ENCODE measurements around the gene PNPLA7. TPM values are rescaled to one million over a fixed set of nuclear protein-coding genes. Genes with fewer than 3 reads are reported as not detected.
A peak's percentile ranks its signal among the peaks of the same experiment; 100 is the strongest.

The PNPLA7 gene
- total RNA-seq, 4 donors from 2014 or later = 16.0 to 95.4 (median 24.9) TPM

- Histone ChIP-seq H3K4me1 (peaks cover 0 to 22% (median 17%) of the 10 kb centered on the region in 4 donors), H3K27me3 (no peaks in the 10 kb centered on the region), H3K27ac (no peak overlapping the region), H3K4me3 (no peak overlapping the region), H3K9me3 (no peaks in the 10 kb centered on the region), H3K36me3 (no peaks in the 10 kb centered on the region)
- in situ Hi-C loops (cut with MboI; ENCODE audit: low pct_ligation_motif_present in 1 of 4, low pct_unique_long_range_greater_than_20kb in 1 of 4, low sequenced_read_pairs in 3 of 4) (no loop called here), intact Hi-C loops (cut with DNase I; ENCODE audit: low total_unique reads) (no loop called here)
- no peak for TF ChIP-seq CTCF (IDR thresholded peaks at IDR 0.05)
- no peak for TF ChIP-seq EP300 (IDR thresholded peaks at IDR 0.05; ENCODE audit: low read depth)
- no peak for TF ChIP-seq POLR2A (IDR thresholded peaks at IDR 0.05)
- no peak for TF ChIP-seq POLR2AphosphoS5 (IDR thresholded peaks at IDR 0.05)
- no peak for DNase-seq
- WGBS, 2 donors (ENCODE audit: low coverage in 1 of 2) = 85 to 89% methylated on average over 7 to 9 of the region's 9 CpGs
Observed at GRCh38 chr9:137490532-137491186, 59.5 kb downstream of the PNPLA7 start.

GRCh38 chr9:137488906-137489305, 61.3 kb downstream of the PNPLA7 start:
- H3K27me3 ChIP-seq = no peaks in the 10 kb centered on the region
- in situ Hi-C loops (cut with MboI; ENCODE audit: low pct_ligation_motif_present in 1 of 4, low pct_unique_long_range_greater_than_20kb in 1 of 4, low sequenced_read_pairs in 3 of 4) (no loop called here), intact Hi-C loops (cut with DNase I; ENCODE audit: low total_unique reads) (no loop called here)
- H3K36me3 ChIP-seq = no peaks in the 10 kb centered on the region
- no peaks in the 10 kb centered on the region for H3K9me3 ChIP-seq
- no peak overlapping the region for H3K4me3 ChIP-seq
- H3K27ac ChIP-seq = no peak overlapping the region
- H3K4me1 ChIP-seq = peaks cover 0 to 18% (median 14%) of the 10 kb centered on the region in 4 donors
- DNase-seq = no peak
- TF ChIP-seq EP300 (IDR thresholded peaks at IDR 0.05; ENCODE audit: low read depth) (no peak), CTCF (IDR thresholded peaks at IDR 0.05) (no peak)
- 94 to 97% methylated on average over 5 to 6 of the region's 6 CpGs for WGBS, 2 donors (ENCODE audit: low coverage in 1 of 2)

GRCh38 chr9:137488327-137488653, 61.9 kb downstream of the PNPLA7 start:
- in situ Hi-C loops (cut with MboI; ENCODE audit: low pct_ligation_motif_present in 1 of 4, low pct_unique_long_range_greater_than_20kb in 1 of 4, low sequenced_read_pairs in 3 of 4) = no loop called here
- Histone ChIP-seq H3K27me3 (no peaks in the 10 kb centered on the region), H3K9me3 (no peaks in the 10 kb centered on the region), H3K36me3 (no peaks in the 10 kb centered on the region), H3K27ac (no peak overlapping the region), H3K4me3 (no peak overlapping the region), H3K4me1 (peaks cover 0 to 12% (median 9%) of the 10 kb centered on the region in 4 donors)
- intact Hi-C loops (cut with DNase I; ENCODE audit: low total_unique reads) = no loop called here
- TF ChIP-seq CTCF (IDR thresholded peaks at IDR 0.05) (no peak), POLR2A (IDR thresholded peaks at IDR 0.05) (no peak), EP300 (IDR thresholded peaks at IDR 0.05; ENCODE audit: low read depth) (no peak), POLR2AphosphoS5 (IDR thresholded peaks at IDR 0.05) (no peak)
- WGBS, 2 donors (ENCODE audit: low coverage in 1 of 2) = 49 to 51% methylated on average over 3 to 6 of the region's 6 CpGs
- DNase-seq = peak; percentile 27

- WGBS, 2 donors (ENCODE audit: low coverage in 1 of 2) = 0 to 51% methylated on average over 1 to 39 of the region's 41 CpGs
- TF ChIP-seq POLR2AphosphoS5 (IDR thresholded peaks at IDR 0.05) (no peak), POLR2A (IDR thresholded peaks at IDR 0.05) (no peak), CTCF (IDR thresholded peaks at IDR 0.05) (no peak), EP300 (IDR thresholded peaks at IDR 0.05; ENCODE audit: low read depth) (no peak)
- intact Hi-C loops (cut with DNase I; ENCODE audit: low total_unique reads) = no loop called here
- in situ Hi-C loops (cut with MboI; ENCODE audit: low pct_ligation_motif_present in 1 of 4, low pct_unique_long_range_greater_than_20kb in 1 of 4, low sequenced_read_pairs in 3 of 4) = no loop called here
- Histone ChIP-seq H3K27me3 (no peaks in the 10 kb centered on the region), H3K4me1 (peaks cover 0 to 12% (median 8%) of the 10 kb centered on the region in 4 donors), H3K27ac (no peak overlapping the region), H3K36me3 (no peaks in the 10 kb centered on the region), H3K9me3 (no peaks in the 10 kb centered on the region), H3K4me3 (no peak overlapping the region)
- DNase-seq = no peak
Observed at GRCh38 chr9:137487454-137488326, 62.5 kb downstream of the PNPLA7 start.

Data from transverse colon (tissue), 4 donors.